CD8-positive, alpha-beta memory T cell (primary cell): Measurements from ENCODE around the gene ENDOD1. TPM values are rescaled to one million over a fixed set of nuclear protein-coding genes. Genes with fewer than 3 reads are reported as not detected.
"Not testable (repeated sequence)": the region's sequence is repeated elsewhere in the genome, so short reads cannot be mapped to it uniquely, and the experiment has no call there.

Source experiments
- CTCF ChIA-PET: fragments of 350-600 bp; sonication (Branson Sonifier 250); formaldehyde crosslinking; loops from one replicate; lab custom pipeline; 2021; ENCODE audit warnings: antibody characterized with exemption; lab: Charles Lee
- POLR2A ChIA-PET: fragments of 350-600 bp; sonication (Branson Sonifier 250); formaldehyde crosslinking; loops from one replicate; lab custom pipeline; 2021; ENCODE audit warnings: antibody characterized with exemption; lab: Charles Lee
- DNase-seq, 5 donors: peaks; one replicate each; pipeline versions ENCODE4 v3.0.0 to v3.0.0-alpha.2; 2020 to 2022; ENCODE audit warnings: mixed read lengths in 1 of 5
- H3K27ac ChIP-seq: one replicate; pipeline ENCODE4 v1.7.0; 2013; ENCODE audit warnings: low read depth, mild to moderate bottlenecking, low read length, moderate library complexity
- H3K27me3 ChIP-seq: 2 replicates; pipeline ENCODE4 v1.7.0; 2013; ENCODE audit warnings: low read length, mild to moderate bottlenecking; ENCODE audit not compliant: insufficient read depth, poor library complexity, severe bottlenecking
- H3K36me3 ChIP-seq: 2 replicates; pipeline ENCODE4 v1.7.0; 2013; ENCODE audit warnings: mild to moderate bottlenecking, low read length, moderate library complexity; ENCODE audit not compliant: insufficient read depth
- H3K4me1 ChIP-seq: 2 replicates; pipeline ENCODE4 v1.7.0; 2013; ENCODE audit warnings: mild to moderate bottlenecking, low read length, moderate library complexity; ENCODE audit not compliant: insufficient read depth
- H3K4me3 ChIP-seq: 2 replicates; pipeline ENCODE4 v1.7.0; 2013; ENCODE audit warnings: mild to moderate bottlenecking, low read length
- H3K9me3 ChIP-seq: 2 replicates; pipeline ENCODE4 v1.7.0; 2013; ENCODE audit warnings: mild to moderate bottlenecking, low read length
- H3K27ac Mint-ChIP-seq, 8 donors: one replicate each; pipeline ENCODE4 v1.8.0; 2020 to 2021; ENCODE audit warnings: mixed read lengths in 8 of 8, mild to moderate bottlenecking in 6 of 8, inconsistent platforms in 3 of 8, moderate library complexity in 3 of 8
- H3K27me3 Mint-ChIP-seq, 2 donors: one replicate each; pipeline ENCODE4 v1.8.0; 2020 to 2021; ENCODE audit warnings: mixed read lengths in 2 of 2, mild to moderate bottlenecking in 1 of 2, moderate library complexity in 1 of 2
- H3K36me3 Mint-ChIP-seq, 3 donors: one replicate each; pipeline ENCODE4 v1.8.0; 2020 to 2021; ENCODE audit warnings: mixed read lengths in 3 of 3, inconsistent platforms in 1 of 3, mild to moderate bottlenecking in 1 of 3
- H3K4me1 Mint-ChIP-seq, 3 donors: one replicate each; pipeline ENCODE4 v1.8.0; 2020 to 2021; ENCODE audit warnings: mixed read lengths in 3 of 3, inconsistent platforms in 1 of 3, mild to moderate bottlenecking in 1 of 3
- H3K4me3 Mint-ChIP-seq, 7 donors: one replicate each; pipeline ENCODE4 v1.8.0; 2020 to 2021; ENCODE audit warnings: mixed read lengths in 7 of 7, mild to moderate bottlenecking in 6 of 7, moderate library complexity in 4 of 7, inconsistent platforms in 2 of 7
- H3K9me3 Mint-ChIP-seq, 5 donors: one replicate each; pipeline ENCODE4 v1.8.0; 2020 to 2022; ENCODE audit warnings: mixed read lengths in 5 of 5, mild to moderate bottlenecking in 3 of 5, moderate library complexity in 2 of 5, inconsistent platforms in 1 of 5
- polyA plus RNA-seq: library from polyadenylated mRNA; unstranded; fragments of 300-500 nt; fragmentation: Illumina TruSeq; gene quantifications from one replicate; pipeline ENCODE4 v1.2.3, GENCODE V29; 2021
- total RNA-seq, 2 experiments: library from RNA; stranded (reverse); gene quantifications; one replicate each; pipeline ENCODE4 v1.2.3, GENCODE V29; 2021

Gene ENDOD1
- total and polyA plus RNA-seq, 3 experiments from 2014 or later, result 11.1 to 30.1 (median 29.6) TPM

DNA sequence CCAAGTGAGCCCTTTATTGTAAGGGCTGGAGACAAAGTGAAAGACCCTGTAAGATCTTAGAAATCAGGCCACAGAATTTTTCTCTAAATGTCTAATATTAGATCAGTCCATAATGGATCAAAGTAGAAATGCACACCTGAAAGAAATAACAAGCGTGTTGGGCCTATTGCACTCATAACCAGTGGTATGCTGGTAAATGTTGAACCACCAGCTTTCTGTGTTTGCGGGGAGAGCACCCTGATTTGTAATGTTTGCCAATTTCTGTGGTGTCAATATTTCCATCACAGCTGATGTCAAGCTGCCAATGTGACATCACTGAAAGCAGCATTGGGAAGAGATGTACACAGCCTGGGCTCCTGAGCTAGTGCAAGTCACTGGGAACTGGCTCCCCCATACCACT lies 46.2 kb downstream of the ENDOD1 start:
- H3K36me3 Mint-ChIP-seq, result peaks cover 0 to 17% (median 7%) of the 10 kb centered on the region in 3 donors

DNA sequence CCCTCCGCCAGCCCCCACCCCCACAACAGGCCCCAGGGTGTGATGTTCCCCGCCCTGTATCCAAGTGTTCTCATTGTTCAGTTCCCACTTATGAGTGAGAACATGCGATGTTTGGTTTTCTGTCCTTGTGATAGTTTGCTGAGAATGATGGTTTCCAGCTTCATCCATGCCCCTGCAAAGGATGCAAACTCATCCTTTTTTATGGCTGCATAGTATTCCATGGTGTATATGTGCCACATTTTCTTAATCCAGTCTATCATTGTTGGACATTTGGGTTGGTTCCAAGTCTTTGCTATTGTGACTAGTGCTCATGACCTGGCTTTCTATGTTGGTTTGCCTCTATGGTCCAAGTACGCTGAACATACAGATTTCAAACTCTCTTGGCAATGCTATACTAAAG lies 47.1 kb downstream of the ENDOD1 start:
- H3K9me3 ChIP-seq, H3K27me3 ChIP-seq, H3K9me3 Mint-ChIP-seq, H3K36me3 ChIP-seq, H3K27ac Mint-ChIP-seq, H3K4me1 Mint-ChIP-seq, H3K4me3 ChIP-seq, DNase-seq, POLR2A ChIA-PET, H3K4me3 Mint-ChIP-seq, H3K27ac ChIP-seq, H3K27me3 Mint-ChIP-seq, H3K4me1 ChIP-seq: not testable (repeated sequence)
- CTCF ChIA-PET, result interaction anchor here (0.9 to 2.6 kb wide), 7 partner anchors 11 to 67 kb away, joined by 3 to 11 read pairs (median 4); partner anchors contain the start of gene ENDOD1
- H3K36me3 Mint-ChIP-seq, result peaks cover 0 to 14% (median 5%) of the 10 kb centered on the region in 3 donors

More for the DNA sequence above, 46.2 kb downstream of the ENDOD1 start:
- Histone ChIP-seq H3K36me3 (no peaks in the 10 kb centered on the region), H3K27me3 (no peaks in the 10 kb centered on the region), H3K9me3 (no peaks in the 10 kb centered on the region), H3K4me3 (no peak overlapping the region), H3K27ac (no peak overlapping the region), H3K4me1 (no peaks in the 10 kb centered on the region)
- Mint-ChIP-seq H3K27me3 (peaks cover 0 to 2% of the 10 kb centered on the region in 2 donors), H3K4me1 (peaks cover 0 to 9% (median 0%) of the 10 kb centered on the region in 3 donors), H3K27ac (no peak overlapping the region), H3K4me3 (no peak overlapping the region), H3K9me3 (no peaks in the 10 kb centered on the region)
- ChIA-PET POLR2A (interaction anchor here (0.7 kb wide), 1 partner anchor 652 kb away, joined by 4 read pairs; no protein-coding TSS in a partner anchor), CTCF (interaction anchor here (2.3 to 2.6 kb wide), 3 partner anchors 43 to 66 kb away, joined by 6 to 11 read pairs (median 8); partner anchors contain the start of gene ENDOD1)
- DNase-seq, result no peak

DNA sequence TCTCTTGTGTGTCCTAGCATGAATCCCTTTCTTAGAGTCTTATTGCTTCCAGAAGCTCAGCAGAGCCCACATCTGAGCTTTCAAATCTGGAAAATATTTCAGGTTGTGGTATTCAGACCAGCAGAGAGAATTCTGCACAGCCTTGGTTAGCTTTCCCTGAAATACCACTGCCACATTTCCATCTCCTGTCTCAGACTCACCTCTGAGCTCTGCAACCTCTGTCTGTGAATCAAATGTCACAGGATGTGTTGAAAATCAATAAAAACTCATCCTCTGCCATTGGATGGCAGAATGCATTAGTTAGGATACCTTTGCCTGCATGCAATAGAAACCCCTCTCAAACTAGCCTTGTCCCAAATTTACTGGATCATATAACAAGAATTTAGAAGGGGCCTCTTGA lies 47.7 kb downstream of the ENDOD1 start:
- ChIA-PET CTCF (interaction anchor here (0.9 to 2.6 kb wide), 7 partner anchors 11 to 67 kb away, joined by 3 to 11 read pairs (median 4); partner anchors contain the start of gene ENDOD1), POLR2A (no interaction called here)
- Histone ChIP-seq H3K36me3 (no peaks in the 10 kb centered on the region), H3K9me3 (no peaks in the 10 kb centered on the region), H3K27ac (no peak overlapping the region), H3K4me1 (no peaks in the 10 kb centered on the region), H3K27me3 (no peaks in the 10 kb centered on the region), H3K4me3 (no peak overlapping the region)
- Mint-ChIP-seq H3K9me3 (no peaks in the 10 kb centered on the region), H3K27ac (no peak overlapping the region), H3K27me3 (peaks cover 2% of the 10 kb centered on the region in 2 donors), H3K36me3 (peaks cover 0 to 9% (median 2%) of the 10 kb centered on the region in 3 donors), H3K4me1 (peaks cover 0 to 9% (median 0%) of the 10 kb centered on the region in 3 donors), H3K4me3 (no peak overlapping the region)
- DNase-seq, result no peak

DNA sequence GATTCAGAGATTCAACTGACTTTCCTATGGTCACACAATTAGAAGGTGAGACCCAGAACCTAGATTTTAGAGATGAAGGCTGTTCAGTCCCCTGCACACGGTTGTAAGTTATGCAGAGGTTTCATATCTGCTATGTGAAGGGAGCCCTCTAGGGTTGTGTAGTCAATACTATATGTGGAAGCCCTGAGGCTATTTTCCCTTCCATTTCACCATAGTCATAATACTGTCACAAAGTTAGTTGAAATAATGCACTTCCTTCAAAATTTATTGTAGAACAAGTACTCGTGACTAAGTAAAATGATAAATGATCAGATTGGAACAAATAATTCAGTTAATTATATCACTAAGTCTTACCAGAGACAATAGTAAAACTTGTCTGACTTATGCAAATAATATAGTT lies 48.8 kb downstream of the ENDOD1 start:
- Mint-ChIP-seq H3K4me1 (no peaks in the 10 kb centered on the region), H3K9me3 (no peaks in the 10 kb centered on the region), H3K36me3 (peaks cover 0 to 3% (median 2%) of the 10 kb centered on the region in 3 donors), H3K27me3 (peaks cover 5 to 10% of the 10 kb centered on the region in 2 donors), H3K4me3 (no peak overlapping the region), H3K27ac (no peak overlapping the region)
- Histone ChIP-seq H3K36me3 (no peaks in the 10 kb centered on the region), H3K27me3 (no peaks in the 10 kb centered on the region), H3K9me3 (no peaks in the 10 kb centered on the region), H3K4me3 (no peak overlapping the region), H3K4me1 (no peaks in the 10 kb centered on the region), H3K27ac (no peak overlapping the region)
- no peak for DNase-seq
- POLR2A ChIA-PET, result no interaction called here
- CTCF ChIA-PET, result interaction anchor here (1.1 to 2.6 kb wide), 4 partner anchors 12 to 71 kb away, joined by 3 to 11 read pairs (median 3); no protein-coding TSS in a partner anchor

DNA sequence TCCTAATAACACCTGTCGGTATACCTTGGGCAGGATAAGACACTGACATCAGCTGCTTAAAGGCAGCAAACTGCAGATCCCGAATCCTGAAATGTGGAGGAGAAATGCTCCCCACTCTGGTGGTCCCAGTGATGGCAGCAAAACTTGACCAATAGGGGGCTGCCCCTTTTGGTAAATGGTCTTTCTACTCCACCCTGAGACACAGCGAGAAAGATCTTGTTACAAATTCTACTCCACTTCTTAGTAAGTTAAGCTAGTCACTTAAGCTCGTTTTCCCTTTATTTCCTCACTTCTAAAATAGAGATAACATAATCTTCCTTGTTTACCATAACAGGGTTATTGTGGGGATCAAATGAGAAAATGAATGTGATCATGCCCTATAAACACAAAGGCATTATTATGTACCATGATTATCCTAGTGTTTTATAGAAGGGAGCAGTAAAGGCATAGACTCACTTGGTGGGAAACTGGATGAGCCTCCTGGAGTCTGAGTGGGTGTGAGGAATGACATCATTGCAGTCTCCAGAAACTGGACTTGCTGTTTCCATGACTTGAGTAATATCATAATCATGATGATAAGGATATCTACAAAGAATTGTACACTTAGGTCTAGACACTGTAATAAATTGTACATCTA lies 50.9 kb downstream of the ENDOD1 start:
- CTCF ChIA-PET, result interaction anchor here (1.2 to 1.6 kb wide), 2 partner anchors 14 to 42 kb away, joined by 3 to 5 read pairs; no protein-coding TSS in a partner anchor
- Histone ChIP-seq H3K27ac (no peak overlapping the region), H3K27me3 (no peaks in the 10 kb centered on the region), H3K36me3 (no peaks in the 10 kb centered on the region), H3K4me3 (no peak overlapping the region), H3K4me1 (no peaks in the 10 kb centered on the region), H3K9me3 (no peaks in the 10 kb centered on the region)
- H3K4me3 Mint-ChIP-seq, result no peak overlapping the region
- H3K36me3 Mint-ChIP-seq, result no peaks in the 10 kb centered on the region
- H3K27ac Mint-ChIP-seq, result no peak overlapping the region
- no peaks in the 10 kb centered on the region for H3K4me1 Mint-ChIP-seq
- H3K9me3 Mint-ChIP-seq, result no peaks in the 10 kb centered on the region
- POLR2A ChIA-PET, result no interaction called here
- DNase-seq, result no peak
- H3K27me3 Mint-ChIP-seq, result peaks cover 9 to 30% of the 10 kb centered on the region in 2 donors

DNA sequence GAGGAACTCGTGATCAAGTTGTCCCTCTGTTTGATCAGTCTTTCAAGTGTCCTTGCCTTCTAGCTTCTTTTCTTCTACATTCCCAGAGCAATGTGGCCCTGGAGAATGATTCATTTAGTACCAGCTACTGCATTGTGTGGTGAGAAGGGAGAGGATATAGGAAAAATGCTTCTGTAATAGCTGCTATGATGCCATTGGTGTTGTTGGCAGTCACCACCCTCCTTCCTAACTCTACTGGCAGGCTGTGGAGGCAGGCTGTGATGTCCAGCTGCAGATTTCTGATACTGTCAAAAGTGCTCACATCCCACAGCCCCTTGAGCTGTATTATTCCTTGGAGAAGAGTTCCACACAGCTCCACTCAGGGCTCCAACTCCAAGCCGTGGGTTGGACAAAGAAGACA lies 52.8 kb downstream of the ENDOD1 start:
- H3K27ac Mint-ChIP-seq, result no peak overlapping the region
- no peaks in the 10 kb centered on the region for H3K4me1 ChIP-seq
- no peaks in the 10 kb centered on the region for H3K9me3 Mint-ChIP-seq
- no peak overlapping the region for H3K4me3 ChIP-seq
- H3K4me3 Mint-ChIP-seq, result no peak overlapping the region
- no peaks in the 10 kb centered on the region for H3K4me1 Mint-ChIP-seq
- no peak for DNase-seq
- POLR2A ChIA-PET, result no interaction called here
- H3K9me3 ChIP-seq, result no peaks in the 10 kb centered on the region
- no peaks in the 10 kb centered on the region for H3K36me3 Mint-ChIP-seq
- no peak overlapping the region for H3K27ac ChIP-seq
- no peaks in the 10 kb centered on the region for H3K36me3 ChIP-seq
- H3K27me3 Mint-ChIP-seq, result peaks cover 14 to 36% of the 10 kb centered on the region in 2 donors
- H3K27me3 ChIP-seq, result no peaks in the 10 kb centered on the region
- CTCF ChIA-PET, result interaction anchor here (0.8 kb wide), 1 partner anchor 10 kb away, joined by 3 read pairs; no protein-coding TSS in a partner anchor

DNA sequence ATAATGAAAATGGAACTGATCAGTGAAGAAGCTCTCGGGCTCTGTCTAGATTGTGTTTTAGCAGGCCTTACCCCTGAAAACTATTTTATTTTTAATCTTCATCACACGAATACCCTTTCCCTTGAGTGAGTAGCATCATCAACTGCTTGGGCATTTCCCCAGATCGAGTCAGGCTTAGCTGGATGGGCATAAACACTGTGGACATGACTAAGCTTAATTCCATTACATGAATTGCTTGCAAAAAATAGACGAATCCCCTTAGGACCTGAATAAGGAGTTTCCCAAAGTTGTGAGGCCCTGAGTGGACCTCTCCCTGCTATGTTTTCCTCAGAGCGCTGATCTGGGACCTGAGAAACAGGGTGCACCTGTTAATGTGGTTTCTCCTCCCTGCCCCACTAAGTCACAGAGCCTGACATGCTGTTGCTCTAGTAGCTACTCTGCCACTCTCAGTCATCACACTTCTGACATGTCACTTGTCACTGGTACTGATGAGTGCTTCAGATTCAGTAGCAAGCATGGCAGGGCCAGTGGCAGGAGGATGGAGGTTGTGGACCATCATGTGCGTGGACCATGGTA lies 53.5 kb downstream of the ENDOD1 start:
- Histone ChIP-seq H3K36me3 (no peaks in the 10 kb centered on the region), H3K4me1 (no peaks in the 10 kb centered on the region), H3K27me3 (no peaks in the 10 kb centered on the region), H3K4me3 (no peak overlapping the region), H3K27ac (no peak overlapping the region), H3K9me3 (no peaks in the 10 kb centered on the region)
- Mint-ChIP-seq H3K27ac (no peak overlapping the region), H3K4me3 (no peak overlapping the region), H3K9me3 (no peaks in the 10 kb centered on the region), H3K4me1 (no peaks in the 10 kb centered on the region), H3K27me3 (peaks cover 14 to 36% of the 10 kb centered on the region in 2 donors), H3K36me3 (no peaks in the 10 kb centered on the region)
- CTCF ChIA-PET, result no interaction called here
- no peak for DNase-seq
- POLR2A ChIA-PET, result no interaction called here
